Astrocyte (in vitro differentiated cells and primary cell): ENCODE results near the gene IL2RA. TPM values are rescaled to one million over a fixed set of nuclear protein-coding genes. Genes with fewer than 3 reads are reported as not detected.

Experiments
- DNase-seq: peaks from one replicate; pipeline ENCODE4 v3.0.0-alpha.2; 2010; ENCODE audit warnings: low read depth
- FAIRE-seq: peaks from 2 replicates; lab custom pipeline; 2011; peaks lifted over from hg19 to GRCh38; lab: Jason Lieb, UNC
- H2AFZ ChIP-seq: 2 replicates; pipeline ENCODE4 v1.6.0; 2012; ENCODE audit warnings: low read depth, low read length, inconsistent platforms
- H3K27ac ChIP-seq: 2 replicates; pipeline ENCODE4 v1.5.1; 2011; ENCODE audit warnings: low read depth, low read length, inconsistent platforms
- H3K27me3 ChIP-seq: 2 replicates; pipeline ENCODE4 v1.6.0; 2011; ENCODE audit warnings: low read length, inconsistent platforms; ENCODE audit not compliant: insufficient read depth
- H3K36me3 ChIP-seq: 2 replicates; pipeline ENCODE4 v1.5.1; 2011; ENCODE audit warnings: low read length, inconsistent platforms; ENCODE audit not compliant: insufficient read depth
- H3K4me1 ChIP-seq: 2 replicates; pipeline ENCODE4 v1.5.1; 2011; ENCODE audit warnings: low read length, inconsistent platforms; ENCODE audit not compliant: insufficient read depth
- H3K4me2 ChIP-seq: 2 replicates; pipeline ENCODE4 v1.6.0; 2012; ENCODE audit warnings: low read length, inconsistent platforms
- H3K4me3 ChIP-seq: 2 replicates; pipeline ENCODE4 v1.5.1; 2011; ENCODE audit warnings: low read depth, mild to moderate bottlenecking, low read length, inconsistent platforms; ENCODE audit not compliant: insufficient read depth
- H3K79me2 ChIP-seq: 2 replicates; pipeline ENCODE4 v1.6.0; 2012; ENCODE audit warnings: mild to moderate bottlenecking, low read length, inconsistent platforms; ENCODE audit not compliant: insufficient read depth
- H3K9ac ChIP-seq: 2 replicates; pipeline ENCODE4 v1.6.0; 2012; ENCODE audit warnings: mild to moderate bottlenecking, low read length, inconsistent platforms
- H3K9me3 ChIP-seq: 2 replicates; pipeline ENCODE4 v1.5.1; 2012; ENCODE audit warnings: low read depth, mild to moderate bottlenecking, low read length, inconsistent platforms; ENCODE audit not compliant: insufficient read depth
- H4K20me1 ChIP-seq: 2 replicates; pipeline ENCODE4 v1.6.0; 2012; ENCODE audit warnings: low read length, inconsistent platforms; ENCODE audit not compliant: insufficient read depth
- H3K27ac Mint-ChIP-seq: one replicate; pipeline ENCODE4 v1.8.0; 2021; ENCODE audit warnings: mild to moderate bottlenecking, mixed read lengths; ENCODE audit not compliant: unreplicated experiment
- H3K27me3 Mint-ChIP-seq: one replicate; pipeline ENCODE4 v1.8.0; 2021; ENCODE audit warnings: low read depth, mixed read lengths; ENCODE audit not compliant: unreplicated experiment
- H3K36me3 Mint-ChIP-seq: one replicate; pipeline ENCODE4 v1.8.0; 2021; ENCODE audit warnings: low read depth, mixed read lengths; ENCODE audit not compliant: unreplicated experiment
- H3K4me1 Mint-ChIP-seq: one replicate; pipeline ENCODE4 v1.8.0; 2021; ENCODE audit warnings: low read depth, mixed read lengths; ENCODE audit not compliant: unreplicated experiment
- H3K4me3 Mint-ChIP-seq: one replicate; pipeline ENCODE4 v1.8.0; 2021; ENCODE audit warnings: mild to moderate bottlenecking, moderate library complexity, mixed read lengths; ENCODE audit not compliant: unreplicated experiment
- H3K9me3 Mint-ChIP-seq: one replicate; pipeline ENCODE4 v1.8.0; 2021; ENCODE audit warnings: mild to moderate bottlenecking, mixed read lengths; ENCODE audit not compliant: unreplicated experiment
- CTCF ChIP-seq: IDR thresholded peaks from 2 replicates; pipeline ENCODE4 v1.5.1; 2011; ENCODE audit warnings: low read depth, mild to moderate bottlenecking, inconsistent platforms, low read length, moderate library complexity; ENCODE audit not compliant: insufficient read depth
- EZH2 ChIP-seq: IDR thresholded peaks from 2 replicates; pipeline ENCODE4 v1.6.1; 2012; ENCODE audit warnings: mild to moderate bottlenecking, low read length, inconsistent platforms; ENCODE audit not compliant: insufficient read depth
- total RNA-seq: library from RNA; stranded (reverse); gene quantifications from 2 replicates; pipeline ENCODE4 v1.2.1, GENCODE V29; 2021

IL2RA gene
- total RNA-seq, 1 donor from 2014 or later, result not detected

DNA sequence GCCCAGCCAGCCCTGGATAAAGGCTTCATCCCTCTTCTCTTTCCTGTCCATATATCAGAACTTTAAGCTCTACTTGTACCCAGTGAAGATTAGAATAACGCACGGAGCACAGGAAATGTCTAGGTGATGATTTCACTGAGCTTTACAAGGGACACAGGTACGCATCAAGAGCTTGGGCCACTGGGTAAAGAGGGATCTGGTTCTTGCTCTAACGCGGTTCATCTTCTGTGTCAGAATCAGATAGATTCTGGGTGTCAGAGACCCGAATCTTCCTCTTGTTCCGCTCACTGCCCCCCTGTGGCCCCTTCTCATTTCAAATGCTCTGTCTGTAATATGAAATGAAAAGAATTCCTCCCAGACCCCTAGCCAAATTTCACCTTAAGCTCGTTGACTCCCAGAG, 24.7 kb downstream of the IL2RA start:
- Histone ChIP-seq H3K36me3 (no peaks in the 10 kb centered on the region), H3K4me1 (no peaks in the 10 kb centered on the region), H3K9ac (no peak overlapping the region), H3K9me3 (no peaks in the 10 kb centered on the region), H3K27ac (no peak overlapping the region), H3K79me2 (no peaks in the 10 kb centered on the region), H3K27me3 (peaks cover 10% of the 10 kb centered on the region), H2AFZ (no peak overlapping the region), H3K4me2 (no peak overlapping the region), H4K20me1 (no peaks in the 10 kb centered on the region), H3K4me3 (no peak overlapping the region)
- no peak for DNase-seq
- no peak overlapping the region for H3K4me3 Mint-ChIP-seq
- no peaks in the 10 kb centered on the region for H3K36me3 Mint-ChIP-seq
- TF ChIP-seq EZH2, result no peak
- no peak for TF ChIP-seq CTCF
- peaks cover 9% of the 10 kb centered on the region for H3K4me1 Mint-ChIP-seq
- no peak for FAIRE-seq
- H3K27me3 Mint-ChIP-seq, result peaks cover 24% of the 10 kb centered on the region
- peaks cover 4% of the 10 kb centered on the region for H3K9me3 Mint-ChIP-seq
- H3K27ac Mint-ChIP-seq, result no peak overlapping the region

GRCh38 chr10:6036861-6037321, 25.3 kb downstream of the IL2RA start:
- H3K9me3 ChIP-seq, result no peaks in the 10 kb centered on the region

More at GRCh38 chr10:6036861-6037321, 25.3 kb downstream of the IL2RA start:
- H4K20me1 ChIP-seq, result no peaks in the 10 kb centered on the region
- Mint-ChIP-seq H3K36me3 (no peaks in the 10 kb centered on the region), H3K27ac (no peak overlapping the region), H3K27me3 (peaks cover 24% of the 10 kb centered on the region), H3K9me3 (peaks cover 4% of the 10 kb centered on the region), H3K4me1 (peaks cover 9% of the 10 kb centered on the region), H3K4me3 (no peak overlapping the region)
- H3K79me2 ChIP-seq, result no peaks in the 10 kb centered on the region
- H3K4me3 ChIP-seq, result no peak overlapping the region
- H2AFZ ChIP-seq, result no peak overlapping the region
- H3K9ac ChIP-seq, result no peak overlapping the region
- H3K4me2 ChIP-seq, result no peak overlapping the region
- DNase-seq (no peak), FAIRE-seq (no peak)
- H3K27ac ChIP-seq, result no peak overlapping the region
- no peaks in the 10 kb centered on the region for H3K36me3 ChIP-seq
- TF ChIP-seq EZH2, result no peak
- no peak for TF ChIP-seq CTCF
- peaks cover 10% of the 10 kb centered on the region for H3K27me3 ChIP-seq
- no peaks in the 10 kb centered on the region for H3K4me1 ChIP-seq
